IPS-18c (cell line): ENCODE results near the gene MSI2.

Experiments used
- H3K4me3 ChIP-seq: 2 replicates; pipeline ENCODE4 v1.7.0; 2013; ENCODE audit warnings: low read depth, mild to moderate bottlenecking, low read length, moderate library complexity; ENCODE audit not compliant: insufficient read depth
- H3K9me3 ChIP-seq: one replicate; pipeline ENCODE4 v1.6.1; 2013; ENCODE audit warnings: mild to moderate bottlenecking, low read length, moderate library complexity; ENCODE audit not compliant: control insufficient read depth, insufficient read depth

MSI2 gene

GRCh38 chr17:57362797-57363556, 106.7 kb downstream of the MSI2 start:
- Histone ChIP-seq H3K9me3 (no peaks in the 10 kb centered on the region), H3K4me3 (no peak overlapping the region)

DNA sequence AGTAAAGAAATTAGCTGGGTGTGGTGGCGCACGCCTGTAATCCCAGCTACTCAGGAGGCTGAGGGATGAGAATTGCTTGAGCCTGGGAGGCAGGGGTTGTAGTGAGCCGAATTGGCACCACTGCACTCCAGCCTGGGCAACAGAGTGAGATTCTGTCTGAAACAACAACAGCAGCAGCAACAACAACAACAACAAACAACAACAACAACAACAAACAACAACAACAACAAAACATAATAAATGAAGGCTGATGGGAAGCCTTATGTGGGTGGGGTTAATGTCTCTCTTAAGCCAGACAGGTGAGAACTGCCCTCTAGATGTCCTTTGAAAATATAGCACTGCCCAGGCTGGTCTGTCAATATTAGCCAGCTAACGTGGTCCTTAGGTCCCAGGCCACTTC, 107.3 kb downstream of the MSI2 start:
- no peak overlapping the region for H3K4me3 ChIP-seq
- no peaks in the 10 kb centered on the region for H3K9me3 ChIP-seq

- Histone ChIP-seq H3K9me3 (no peaks in the 10 kb centered on the region), H3K4me3 (no peak overlapping the region)
These were observed 107.8 kb downstream of the MSI2 start for GRCh38 chr17:57363998-57364643.

- no peaks in the 10 kb centered on the region for H3K9me3 ChIP-seq
- no peak overlapping the region for H3K4me3 ChIP-seq
These were observed 109.1 kb downstream of the MSI2 start for GRCh38 chr17:57365420-57365819.

DNA sequence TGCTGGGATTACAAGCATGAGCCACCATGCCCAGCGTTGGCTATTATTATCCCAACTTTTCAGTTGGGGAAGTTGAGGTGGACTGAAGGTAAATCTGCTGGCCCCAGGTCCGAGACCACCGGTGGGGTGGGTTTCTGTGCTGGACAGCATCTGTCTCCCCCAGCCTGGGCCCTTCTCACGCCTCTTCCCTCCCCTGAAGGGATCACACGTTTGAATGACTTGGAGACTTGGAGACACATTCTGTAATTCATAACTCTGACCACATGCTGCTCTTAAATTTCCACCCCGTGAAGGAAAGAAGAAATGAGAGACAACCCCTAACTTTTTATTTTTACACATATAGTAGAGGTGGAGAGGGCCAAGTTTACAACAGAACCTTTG, 109.8 kb downstream of the MSI2 start:
- Histone ChIP-seq H3K4me3 (no peak overlapping the region), H3K9me3 (no peaks in the 10 kb centered on the region)

- no peak overlapping the region for H3K4me3 ChIP-seq
These were observed 110.4 kb downstream of the MSI2 start for GRCh38 chr17:57366558-57367351.

DNA sequence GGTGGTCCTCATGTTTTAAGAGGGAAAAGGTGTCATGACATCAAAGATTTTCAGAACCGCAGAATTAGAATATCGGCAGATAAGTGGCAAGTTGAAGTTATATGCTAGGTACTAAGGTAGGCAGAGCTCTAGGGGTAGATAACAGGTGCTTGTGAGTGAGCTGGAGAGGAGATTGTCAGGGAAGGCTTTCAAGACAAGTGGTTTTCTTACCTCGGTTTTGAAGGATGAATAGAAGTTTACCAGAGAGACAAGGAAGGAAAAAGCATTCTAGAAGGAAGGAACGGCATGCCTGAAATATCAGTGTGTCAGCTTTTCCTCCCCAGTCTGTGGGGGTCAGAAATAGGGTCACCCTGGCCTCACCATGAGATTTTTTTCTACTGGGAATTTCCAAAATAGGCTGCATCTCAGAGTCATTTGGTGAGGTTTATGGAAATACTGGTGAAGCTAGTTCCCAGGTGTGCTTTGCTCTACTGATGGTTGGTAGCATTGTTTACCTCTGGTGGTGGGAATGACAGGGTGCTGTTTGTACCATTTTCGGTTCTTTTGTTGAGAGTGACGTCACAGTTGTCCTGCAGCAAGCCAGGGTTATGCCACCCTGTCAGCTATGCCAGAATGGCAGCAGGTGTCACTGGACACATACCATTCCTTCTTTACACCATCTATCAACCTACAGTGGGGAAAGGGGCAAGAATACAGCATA, 112.5 kb downstream of the MSI2 start:
- Histone ChIP-seq H3K9me3 (peaks cover 6% of the 10 kb centered on the region), H3K4me3 (no peak overlapping the region)

More at GRCh38 chr17:57366558-57367351, 110.4 kb downstream of the MSI2 start:
- no peaks in the 10 kb centered on the region for H3K9me3 ChIP-seq

GRCh38 chr17:57369509-57369945, 113.2 kb downstream of the MSI2 start:
- no peak overlapping the region for H3K4me3 ChIP-seq
- H3K9me3 ChIP-seq, result peaks cover 6% of the 10 kb centered on the region

DNA sequence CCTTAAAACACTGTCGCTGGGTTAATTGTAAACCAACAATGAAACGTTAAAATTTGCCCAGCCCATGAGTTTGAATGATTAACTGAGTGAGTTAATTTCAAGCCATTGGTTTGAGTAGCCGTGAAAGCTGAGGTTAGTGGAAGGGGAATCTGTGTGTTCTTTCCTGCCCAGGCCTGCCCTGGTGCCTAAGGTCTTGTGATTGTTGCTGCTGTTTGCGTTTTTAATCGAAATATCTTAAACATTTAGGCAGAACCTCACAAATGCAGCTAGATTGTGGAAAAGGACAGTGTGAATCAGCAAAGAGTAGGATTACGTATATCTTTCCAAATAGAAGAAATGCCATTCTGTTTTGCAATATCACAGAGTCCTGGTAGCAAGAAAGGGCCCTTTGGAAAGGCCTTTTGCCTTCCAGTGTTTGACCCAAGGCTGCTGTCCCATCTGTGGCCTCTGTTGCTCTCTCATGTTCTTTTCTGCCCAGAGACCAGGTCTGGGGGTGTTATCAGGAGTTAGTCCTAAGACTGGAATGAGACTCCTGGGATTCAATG, 113.8 kb downstream of the MSI2 start:
- Histone ChIP-seq H3K4me3 (no peak overlapping the region), H3K9me3 (peaks cover 6% of the 10 kb centered on the region)

- Histone ChIP-seq H3K9me3 (peaks cover 6% of the 10 kb centered on the region), H3K4me3 (no peak overlapping the region)
These were observed 114.3 kb downstream of the MSI2 start for GRCh38 chr17:57370619-57371018.

- no peak overlapping the region for H3K4me3 ChIP-seq
These were observed 115.8 kb downstream of the MSI2 start for GRCh38 chr17:57372156-57372555.

DNA sequence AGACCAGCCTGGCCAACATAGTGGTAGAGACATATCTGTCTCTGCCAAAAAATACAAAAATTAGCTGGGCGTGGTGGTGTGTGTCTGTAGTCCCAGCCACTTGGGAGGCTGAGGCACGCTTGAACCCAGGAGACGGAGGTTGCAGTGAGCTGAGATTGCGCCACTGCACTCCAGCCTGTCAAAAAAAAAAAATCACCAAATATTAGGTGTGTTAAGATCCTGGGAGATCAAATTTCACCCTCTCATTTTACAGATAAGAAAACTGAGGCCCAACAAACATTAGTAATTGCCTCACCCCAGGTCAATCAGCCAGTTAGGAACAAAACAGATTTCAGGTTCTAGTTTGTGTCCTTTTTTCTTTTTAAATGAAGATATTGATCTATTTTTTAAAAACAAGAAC, 116.7 kb downstream of the MSI2 start:
- Histone ChIP-seq H3K9me3 (peaks cover 6% of the 10 kb centered on the region), H3K4me3 (no peak overlapping the region)

More at GRCh38 chr17:57372156-57372555, 115.8 kb downstream of the MSI2 start:
- peaks cover 6% of the 10 kb centered on the region for H3K9me3 ChIP-seq

DNA sequence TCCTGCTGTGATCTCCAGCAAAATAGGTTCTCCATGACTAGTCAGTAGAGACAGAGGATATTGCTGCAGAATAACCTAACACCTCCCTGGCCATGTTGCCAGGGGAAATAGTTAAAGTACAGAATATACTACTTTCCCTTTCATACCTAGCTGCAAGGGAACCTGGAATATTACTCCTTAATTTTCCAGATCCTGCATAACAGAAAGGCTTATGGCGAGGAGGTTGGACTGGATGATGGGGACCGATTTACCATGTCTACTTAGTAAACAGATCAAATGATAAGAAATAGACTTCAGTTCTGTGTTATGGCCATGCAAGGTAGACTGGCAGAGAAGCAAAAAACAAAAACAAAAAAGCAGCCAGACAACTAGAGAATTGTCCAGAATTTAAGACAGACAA, 117.4 kb downstream of the MSI2 start:
- Histone ChIP-seq H3K9me3 (peaks cover 6% of the 10 kb centered on the region), H3K4me3 (no peak overlapping the region)

GRCh38 chr17:57375040-57375769, 118.9 kb downstream of the MSI2 start:
- Histone ChIP-seq H3K4me3 (no peak overlapping the region), H3K9me3 (peaks cover 6% of the 10 kb centered on the region)

DNA sequence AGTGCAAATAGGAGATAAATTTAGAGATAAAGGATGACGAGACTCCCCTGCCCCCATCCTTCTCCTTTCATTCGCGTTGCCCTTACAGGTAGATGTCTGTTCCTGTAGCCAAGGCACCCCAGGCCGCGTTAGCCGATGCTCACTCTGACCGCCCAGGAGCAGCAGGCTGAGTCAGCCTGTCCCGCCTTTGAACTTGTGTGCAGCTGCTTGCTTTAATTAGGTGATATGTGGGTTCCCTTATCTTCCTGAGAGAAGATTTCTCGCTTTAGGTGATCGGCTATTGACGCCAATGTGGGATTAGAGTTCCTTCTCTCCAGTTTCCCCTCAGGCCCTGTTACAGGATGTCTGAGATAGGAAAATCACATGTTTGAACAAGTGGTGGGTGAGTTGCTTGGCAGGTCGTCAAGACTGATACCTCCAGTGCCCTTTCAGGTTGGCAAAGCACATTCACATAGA, 119.5 kb downstream of the MSI2 start:
- no peak overlapping the region for H3K4me3 ChIP-seq
- peaks cover 6% of the 10 kb centered on the region for H3K9me3 ChIP-seq

- Histone ChIP-seq H3K4me3 (no peak overlapping the region), H3K9me3 (peaks cover 6% of the 10 kb centered on the region)
These were observed 120.8 kb downstream of the MSI2 start for GRCh38 chr17:57377094-57377493.
